HepG2 (cell line): ENCODE data around the gene RERE. TPM values are rescaled to one million over a fixed set of nuclear protein-coding genes. Genes with fewer than 3 reads are reported as not detected.

Experiments
- ATAC-seq: fragments of 200-7000 bp; cut with Tn5 transposase; 3 replicates; pipeline ENCODE4 v1.9.1; 2020; ENCODE audit warnings: mild to moderate bottlenecking, moderate library complexity
- BruUV-seq: library from RNA; stranded (reverse); fragments of 400-500 nt; replicated peaks from 2 replicates; lab custom pipeline; 2021; lab: Mats Ljungman, UMichigan
- CTCF ChIA-PET: fragments of 300-600 bp; formaldehyde crosslinking; extraction: SDS; loops from one replicate; lab custom pipeline; 2021; ENCODE audit warnings: low total read pairs, inconsistent platforms, low intra/inter-chr PET ratio; lab: Yijun Ruan, JAX
- POLR2A ChIA-PET: fragments of 350-600 bp; sonication (Branson Sonifier 250); formaldehyde crosslinking; loops from one replicate; lab custom pipeline; 2020; ENCODE audit warnings: antibody characterized with exemption, inconsistent platforms; lab: Yijun Ruan, JAX
- DNase-seq: peaks from one replicate; pipeline ENCODE4 v3.0.0-alpha.2; 2015; ENCODE audit warnings: low spot score
- FAIRE-seq: peaks from 3 replicates; lab custom pipeline; 2011; peaks lifted over from hg19 to GRCh38; lab: Jason Lieb, UNC
- H2AFZ ChIP-seq: one replicate; pipeline ENCODE4 v1.6.1; 2011; ENCODE audit warnings: low read length, inconsistent platforms
- H3K27ac ChIP-seq: fragments of 300-600 bp; 3 replicates; pipeline ENCODE4 v1.8.0; 2011; ENCODE audit warnings: mixed run types, mild to moderate bottlenecking, mixed read lengths, low read length, inconsistent platforms; ENCODE audit not compliant: insufficient read depth; ENCODE audit errors: extremely low read length
- H3K27me3 ChIP-seq, 2 experiments: fragments of 200-600 bp in 1 of 2; 2 replicates in 1 of 2; 3 replicates in 1 of 2; pipeline versions ENCODE4 v1.6.0 to v1.8.0; 2011; ENCODE audit warnings: low read length in 2 of 2, mild to moderate bottlenecking in 2 of 2, moderate library complexity in 2 of 2, inconsistent platforms in 1 of 2; ENCODE audit not compliant: insufficient read depth in 2 of 2, control insufficient read depth in 1 of 2
- H3K36me3 ChIP-seq, 2 experiments: fragments of 200-600 bp in 1 of 2; replicated peaks in 1 of 2; 2 replicates in 1 of 2; 3 replicates in 1 of 2; pipeline versions ENCODE4 v1.5.1 to v1.8.0; 2011; ENCODE audit warnings: low read length in 2 of 2, inconsistent platforms in 1 of 2; ENCODE audit not compliant: insufficient read depth in 2 of 2, control insufficient read depth in 1 of 2
- H3K4me1 ChIP-seq: 2 replicates; pipeline ENCODE4 v1.5.1; 2012; ENCODE audit warnings: low read length, inconsistent platforms; ENCODE audit not compliant: insufficient read depth
- H3K4me2 ChIP-seq: 2 replicates; pipeline ENCODE4 v1.6.0; 2011; ENCODE audit warnings: low read depth, low read length, inconsistent platforms
- H3K4me3 ChIP-seq, 3 experiments: fragments of 200-600 bp in 1 of 3; sonication (generic), shearing (Covaris generic) in 1 of 3; replicated peaks in 1 of 3; 2 replicates each; pipeline ENCODE4 v1.5.1; 2011 to 2016; ENCODE audit warnings: low read length in 3 of 3, inconsistent platforms in 2 of 3, low read depth in 2 of 3, mild to moderate bottlenecking in 2 of 3, control low read depth in 1 of 3, mixed read lengths in 1 of 3; ENCODE audit not compliant: insufficient read depth in 1 of 3
- H3K79me2 ChIP-seq: one replicate; pipeline ENCODE4 v1.6.1; 2011; ENCODE audit warnings: low read length, inconsistent platforms; ENCODE audit not compliant: insufficient read depth
- H3K9ac ChIP-seq: 2 replicates; pipeline ENCODE4 v1.6.0; 2011; ENCODE audit warnings: mild to moderate bottlenecking, low read depth, low read length, inconsistent platforms; ENCODE audit not compliant: insufficient read depth
- H3K9me3 ChIP-seq: 2 replicates; pipeline ENCODE4 v1.5.1; 2012; ENCODE audit warnings: mild to moderate bottlenecking, low read length
- H4K20me1 ChIP-seq: 2 replicates; pipeline ENCODE4 v1.6.0; 2011; ENCODE audit warnings: inconsistent platforms, mild to moderate bottlenecking, low read length, moderate library complexity; ENCODE audit not compliant: insufficient read depth
- BATF2 ChIP-seq: sonication (generic); formaldehyde crosslinking; IDR thresholded peaks from 2 replicates; pipeline ENCODE4 v1.8.0; 2022; ENCODE audit warnings: mild to moderate bottlenecking, missing genetic modification reagents, moderate library complexity
- CAMTA2 ChIP-seq: sonication (generic); formaldehyde crosslinking; IDR thresholded peaks from 2 replicates; pipeline ENCODE4 v1.4.0; 2020; ENCODE audit warnings: mild to moderate bottlenecking, missing genetic modification reagents, borderline replicate concordance
- CBX2 ChIP-seq, 2 experiments: fragments of 200-600 bp in 1 of 2; sonication (generic); formaldehyde crosslinking in 1 of 2; IDR thresholded peaks; 2 replicates each; pipeline versions ENCODE4 v1.7.0 to v1.8.1; 2018 to 2022; ENCODE audit warnings: low read depth in 2 of 2, low read length in 1 of 2, mild to moderate bottlenecking in 1 of 2, missing genetic modification reagents in 1 of 2
- EZH2 ChIP-seq: conservative IDR thresholded peaks from 2 replicates; pipeline ENCODE4 v1.6.1; 2012; ENCODE audit warnings: mild to moderate bottlenecking, low read depth, low read length, moderate library complexity
- GATAD2A ChIP-seq: IDR thresholded peaks from 2 replicates; pipeline ENCODE4 v1.6.1; 2016
- HMG20A ChIP-seq: IDR thresholded peaks from 2 replicates; pipeline ENCODE4 v1.6.1; 2016; ENCODE audit warnings: borderline replicate concordance
- MAFF ChIP-seq: IDR thresholded peaks from 2 replicates; pipeline ENCODE4 v1.6.1; 2011; ENCODE audit warnings: low read depth, low read length, improper control_type of control experiment
- MXD3 ChIP-seq: IDR thresholded peaks from 2 replicates; pipeline ENCODE4 v1.6.1; 2016; ENCODE audit warnings: mild to moderate bottlenecking, missing biosample characterization, missing genetic modification reagents
- NR1H2 ChIP-seq: sonication (generic); formaldehyde crosslinking; IDR thresholded peaks from 2 replicates; pipeline ENCODE4 v1.8.1; 2022; ENCODE audit warnings: low read depth, missing genetic modification reagents, borderline replicate concordance
- NRL ChIP-seq: sonication (generic); formaldehyde crosslinking; IDR thresholded peaks from 2 replicates; pipeline ENCODE4 v1.5.0; 2020; ENCODE audit warnings: missing genetic modification reagents, mild to moderate bottlenecking, moderate library complexity, borderline replicate concordance
- RAD51 ChIP-seq: fragments of 450-650 bp; IDR thresholded peaks from 2 replicates; pipeline ENCODE4 v1.6.1; 2016; ENCODE audit warnings: borderline replicate concordance
- ZMAT3 ChIP-seq: sonication (generic); formaldehyde crosslinking; conservative IDR thresholded peaks from 2 replicates; pipeline ENCODE4 v1.7.0; 2021; ENCODE audit warnings: missing genetic modification reagents
- ZNF512B ChIP-seq: sonication (generic); formaldehyde crosslinking; IDR thresholded peaks from 2 replicates; pipeline ENCODE4 v1.5.1; 2020; ENCODE audit warnings: missing genetic modification reagents, mild to moderate bottlenecking, borderline replicate concordance
- ZNF569 ChIP-seq: sonication (generic); formaldehyde crosslinking; IDR thresholded peaks from 2 replicates; pipeline ENCODE4 v1.5.0; 2020; ENCODE audit warnings: mild to moderate bottlenecking, missing genetic modification reagents, moderate library complexity, borderline replicate concordance
- ZNF619 ChIP-seq: sonication (generic); formaldehyde crosslinking; IDR thresholded peaks from 2 replicates; pipeline ENCODE4 v1.4.0; 2020; ENCODE audit warnings: mild to moderate bottlenecking, missing genetic modification reagents
- ZNF639 ChIP-seq: conservative IDR thresholded peaks from 2 replicates; pipeline ENCODE4 v1.6.1; 2018; ENCODE audit warnings: missing genetic modification reagents
- WGBS: methylation state at CpG from one replicate; pipeline ENCODE4 v1.1.6; 2017; ENCODE audit warnings: low lambda C conversion rate; 5-methylcytosine and 5-hydroxymethylcytosine counted together
- in situ Hi-C: cut with HindIII; loops from 2 replicates; pipeline ENCODE4 v1.10.0; 2017; ENCODE audit warnings: low pct_unique_long_range_greater_than_20kb; ENCODE audit not compliant: extremely low pct_ligation_motif_present
- intact Hi-C: fragments of 100-400 bp; cut with micrococcal nuclease; formaldehyde crosslinking; loops from one replicate; pipeline ENCODE4 v1.10.0; 2022; ENCODE audit not compliant: unreplicated experiment
- polyA plus RNA-seq, 8 experiments: library from polyadenylated mRNA; depleted of rRNA in 3 of 8; stranded (reverse) in 7 of 8; unstranded in 1 of 8; fragments of >200 nt; fragmentation: Illumina TruSeq in 4 of 8; extraction: Trizol in 4 of 8; gene quantifications; 2 replicates each; pipeline versions ENCODE4 v1.2.1 to v1.2.3, GENCODE V29; 2011 to 2016; ENCODE audit warnings: low read depth in 4 of 8, missing spikeins in 1 of 8, mixed read lengths in 1 of 8; ENCODE audit not compliant: insufficient read depth in 1 of 8
- total RNA-seq, 5 experiments: library from RNA; depleted of rRNA; stranded (reverse); fragments of >200 nt; fragmentation: Illumina TruSeq; extraction: Trizol; gene quantifications; 2 replicates each; pipeline ENCODE4 v1.2.3, GENCODE V29; 2016; ENCODE audit warnings: low read depth in 1 of 5

Gene RERE
- total and polyA plus RNA-seq, 2 of the 13 experiments (the other 11 are each of a cell fraction or from before 2014, with no cell fraction given): 18.3 to 21.9 TPM

GRCh38 chr1:8745346-8745745 is 72.1 kb downstream of the RERE start:
- no peak for ATAC-seq
- Histone ChIP-seq H3K4me3 (no peak overlapping the region), H3K9ac (no peak overlapping the region), H3K27me3 (no peaks in the 10 kb centered on the region), H3K4me1 (peaks cover 78% of the 10 kb centered on the region), H3K79me2 (peaks cover 57% of the 10 kb centered on the region), H3K36me3 (no peaks in the 10 kb centered on the region), H3K27ac (peak overlapping the region; percentile 48), H4K20me1 (no peaks in the 10 kb centered on the region), H3K9me3 (no peaks in the 10 kb centered on the region), H3K4me2 (no peak overlapping the region; the same call in 1 of the 2 replicates), H2AFZ (no peak overlapping the region)
- in situ Hi-C loops (no loop called here), intact Hi-C loops (no loop called here)
- no TSS peak for BruUV-seq
- no peak for FAIRE-seq
- DNase-seq: no peak
- 93% methylated on average over 6 of the region's 6 CpGs for WGBS
- POLR2A ChIA-PET: no interaction called here
- CTCF ChIA-PET: no interaction called here
- no peak for TF ChIP-seq NRL
- TF ChIP-seq RAD51: no peak
- TF ChIP-seq ZMAT3 (CRISPR knock-in tag): no peak
- no peak for TF ChIP-seq HMG20A
- no peak for TF ChIP-seq MXD3 (CRISPR knock-in tag)
- no peak for TF ChIP-seq GATAD2A (CRISPR knock-in tag)
- no peak for TF ChIP-seq ZNF619 (CRISPR knock-in tag)
- TF ChIP-seq BATF2 (CRISPR knock-in tag): no peak
- no peak for TF ChIP-seq CAMTA2 (CRISPR knock-in tag)
- TF ChIP-seq NR1H2 (CRISPR knock-in tag): no peak
- no peak for TF ChIP-seq ZNF639 (CRISPR knock-in tag)
- no peak for TF ChIP-seq MAFF
- TF ChIP-seq ZNF569 (CRISPR knock-in tag): no peak
- no peak for TF ChIP-seq CBX2 (IDR thresholded peaks at IDR 0.05; ENCODE audit: low read depth, low read length)
- TF ChIP-seq CBX2 (CRISPR knock-in tag; IDR thresholded peaks at IDR 0.05; ENCODE audit: low read depth): no peak
- no peak for TF ChIP-seq EZH2
- TF ChIP-seq ZNF512B (CRISPR knock-in tag): no peak
